Activated T-helper 17 cell treated with anti-CD3 and anti-CD28 coated beads, Interleukin-2, amount 50 U/mL, for 72 hours (primary cell): ENCODE measurements around the gene TNFAIP1. TPM values are rescaled to one million over a fixed set of nuclear protein-coding genes. Genes with fewer than 3 reads are reported as not detected.

Experiments
- ATAC-seq: fragments of 150-1000 bp; cut with Tn5 transposase; replicated peaks from 2 replicates; pipeline ENCODE4 v1.10.0; 2021; ENCODE audit warnings: mild to moderate bottlenecking, moderate library complexity
- H3K27ac Mint-ChIP-seq: one replicate; pipeline ENCODE4 v1.8.0; 2022; ENCODE audit warnings: mixed read lengths
- H3K27me3 Mint-ChIP-seq: one replicate; pipeline ENCODE4 v1.8.0; 2022; ENCODE audit warnings: mixed read lengths
- H3K36me3 Mint-ChIP-seq: one replicate; pipeline ENCODE4 v1.8.0; 2022; ENCODE audit warnings: low read depth, mild to moderate bottlenecking, mixed read lengths
- H3K4me1 Mint-ChIP-seq: one replicate; pipeline ENCODE4 v1.8.0; 2022; ENCODE audit warnings: mixed read lengths
- H3K4me3 Mint-ChIP-seq: one replicate; pipeline ENCODE4 v1.8.0; 2022; ENCODE audit warnings: mild to moderate bottlenecking, mixed read lengths
- H3K9me3 Mint-ChIP-seq: one replicate; pipeline ENCODE4 v1.8.0; 2022; ENCODE audit warnings: mixed read lengths
- total RNA-seq, 2 donors: library from RNA; stranded (reverse); gene quantifications; one replicate each; pipeline ENCODE4 v1.2.3, GENCODE V29; 2022

Gene TNFAIP1
- total RNA-seq, 2 donors from 2014 or later, result 24.9 to 30.0 TPM

DNA sequence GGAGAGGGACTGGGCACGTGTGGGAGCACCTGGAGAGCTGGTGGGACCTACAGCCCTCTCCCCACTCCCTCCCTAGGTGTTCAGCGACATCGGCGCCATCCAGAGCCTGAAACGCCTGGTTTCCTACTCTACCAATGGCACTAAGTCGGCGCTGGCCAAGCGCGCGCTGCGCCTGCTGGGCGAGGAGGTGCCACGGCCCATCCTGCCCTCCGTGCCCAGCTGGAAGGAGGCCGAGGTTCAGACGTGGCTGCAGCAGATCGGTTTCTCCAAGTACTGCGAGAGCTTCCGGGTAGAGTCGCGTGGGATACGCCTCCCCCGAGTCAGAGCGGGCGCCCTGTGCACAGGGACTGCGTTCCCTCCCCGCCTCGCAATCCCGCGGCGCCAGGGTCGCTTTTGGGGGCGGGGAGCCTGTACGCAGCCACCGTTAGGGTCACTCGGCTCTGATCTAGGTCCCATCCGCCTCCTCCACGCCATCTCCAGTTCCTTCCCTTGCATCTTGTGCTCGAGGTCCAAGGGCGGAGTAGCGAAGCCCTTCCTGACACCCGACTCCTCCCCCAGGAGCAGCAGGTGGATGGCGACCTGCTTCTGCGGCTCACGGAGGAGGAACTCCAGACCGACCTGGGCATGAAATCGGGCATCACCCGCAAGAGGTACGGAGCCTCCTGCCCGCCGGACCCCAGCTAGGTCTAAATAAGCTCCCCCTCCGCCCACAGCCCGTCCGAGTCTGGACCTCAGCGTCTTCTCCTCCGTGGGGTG lies 48.9 kb downstream of the TNFAIP1 start:
- H3K9me3 Mint-ChIP-seq, result no peaks in the 10 kb centered on the region
- H3K27me3 Mint-ChIP-seq, result no peaks in the 10 kb centered on the region
- peak overlapping the region; percentile 94 for H3K4me3 Mint-ChIP-seq

GRCh38 chr17:28385037-28385400 lies 49.5 kb downstream of the TNFAIP1 start:
- peak; percentile 48 for ATAC-seq
- Mint-ChIP-seq H3K9me3 (no peaks in the 10 kb centered on the region), H3K27ac (peak overlapping the region; percentile 69), H3K27me3 (no peaks in the 10 kb centered on the region), H3K36me3 (peaks cover 44% of the 10 kb centered on the region), H3K4me1 (peaks cover 23% of the 10 kb centered on the region), H3K4me3 (peak overlapping the region; percentile 94)

More for the DNA sequence above, 48.9 kb downstream of the TNFAIP1 start:
- Mint-ChIP-seq H3K27ac (peak overlapping the region; percentile 69), H3K4me1 (peaks cover 23% of the 10 kb centered on the region), H3K36me3 (peaks cover 38% of the 10 kb centered on the region)
- ATAC-seq, result peak; percentile 92

DNA sequence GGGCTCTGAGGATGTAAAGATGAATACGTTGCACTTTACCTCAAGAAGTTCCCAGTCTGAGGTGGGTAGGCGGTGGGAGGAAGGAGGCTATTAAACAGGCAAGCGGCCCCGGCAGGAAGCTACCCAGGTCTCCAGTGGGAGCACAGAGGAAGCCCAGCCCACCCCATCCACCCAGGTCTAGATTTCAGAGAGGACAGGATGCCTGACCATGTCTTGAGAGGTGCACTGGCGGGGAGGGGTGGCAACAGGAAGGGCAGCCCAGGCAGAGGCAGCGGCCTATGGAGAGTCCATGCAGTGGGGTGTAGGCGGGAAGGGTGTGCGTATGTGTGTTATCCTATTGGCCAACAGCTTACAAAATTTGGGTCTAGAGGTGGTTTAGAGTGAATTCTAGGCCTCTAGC lies 49.8 kb downstream of the TNFAIP1 start:
- peaks cover 48% of the 10 kb centered on the region for H3K36me3 Mint-ChIP-seq
- H3K27me3 Mint-ChIP-seq, result no peaks in the 10 kb centered on the region
- peak; percentile 61 for ATAC-seq
- H3K9me3 Mint-ChIP-seq, result no peaks in the 10 kb centered on the region
- peaks cover 19% of the 10 kb centered on the region for H3K4me1 Mint-ChIP-seq
- H3K27ac Mint-ChIP-seq, result peak overlapping the region; percentile 69
- peak overlapping the region; percentile 94 for H3K4me3 Mint-ChIP-seq

DNA sequence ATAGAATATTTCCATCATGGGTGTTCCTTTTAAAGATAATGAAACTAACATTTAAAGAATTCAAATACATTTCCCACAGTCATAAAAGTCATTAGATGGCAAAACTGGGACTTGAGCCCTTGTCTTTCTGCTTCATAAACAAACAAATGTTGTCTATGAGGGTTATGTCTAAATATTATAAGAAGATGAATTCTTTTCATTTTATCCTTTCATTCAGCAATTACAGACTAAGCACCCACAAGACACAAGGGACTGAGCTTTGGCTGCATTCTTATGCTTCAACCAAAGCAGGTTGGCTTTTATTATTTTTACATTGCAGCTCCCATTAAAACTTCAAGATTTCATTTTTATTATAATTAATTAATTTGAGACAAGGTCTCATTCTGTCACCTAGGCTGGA lies 50.8 kb downstream of the TNFAIP1 start:
- Mint-ChIP-seq H3K4me1 (peaks cover 17% of the 10 kb centered on the region), H3K36me3 (peaks cover 58% of the 10 kb centered on the region), H3K27ac (no peak overlapping the region), H3K4me3 (no peak overlapping the region), H3K27me3 (no peaks in the 10 kb centered on the region), H3K9me3 (no peaks in the 10 kb centered on the region)
- ATAC-seq, result no peak

DNA sequence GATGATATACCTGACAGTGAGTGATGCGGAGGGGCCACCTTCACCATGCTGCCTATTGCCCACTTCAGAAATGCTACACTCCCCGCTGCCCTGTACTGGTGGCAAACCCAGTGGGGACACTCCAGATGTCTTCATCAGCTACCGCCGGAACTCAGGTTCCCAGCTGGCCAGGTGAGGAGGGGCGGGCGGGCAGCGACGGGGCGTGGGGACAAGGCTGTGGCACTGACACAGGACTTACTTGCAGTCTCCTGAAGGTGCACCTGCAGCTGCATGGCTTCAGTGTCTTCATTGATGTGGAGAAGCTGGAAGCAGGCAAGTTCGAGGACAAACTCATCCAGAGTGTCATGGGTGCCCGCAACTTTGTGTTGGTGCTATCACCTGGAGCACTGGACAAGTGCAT lies 52.5 kb downstream of the TNFAIP1 start:
- Mint-ChIP-seq H3K9me3 (no peaks in the 10 kb centered on the region), H3K36me3 (peaks cover 57% of the 10 kb centered on the region), H3K4me1 (peaks cover 17% of the 10 kb centered on the region), H3K27me3 (no peaks in the 10 kb centered on the region), H3K4me3 (no peak overlapping the region), H3K27ac (no peak overlapping the region)
- no peak for ATAC-seq

DNA sequence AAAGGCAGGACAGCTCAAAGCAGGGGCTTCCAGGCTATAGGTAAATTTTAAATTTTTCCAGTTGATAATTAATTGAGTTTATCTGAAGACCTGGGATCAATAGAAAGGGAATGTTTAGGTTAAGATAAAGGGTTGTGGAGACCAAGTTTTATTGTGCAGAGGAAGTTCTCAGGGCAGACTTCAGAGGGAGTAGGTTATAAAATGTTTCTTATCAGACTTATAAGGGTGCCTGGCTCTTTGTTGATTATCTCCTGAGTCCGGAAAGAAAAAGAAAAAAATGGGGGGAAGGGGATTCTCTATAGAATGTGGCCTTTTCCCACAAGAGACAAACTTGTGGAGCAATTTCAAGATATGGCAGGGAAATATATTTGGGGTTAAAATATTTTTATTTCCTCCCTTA lies 54.6 kb downstream of the TNFAIP1 start:
- Mint-ChIP-seq H3K4me3 (no peak overlapping the region), H3K9me3 (no peaks in the 10 kb centered on the region), H3K27me3 (no peaks in the 10 kb centered on the region), H3K4me1 (peaks cover 9% of the 10 kb centered on the region), H3K27ac (peak overlapping the region; percentile 23), H3K36me3 (peaks cover 77% of the 10 kb centered on the region)
- ATAC-seq, result no peak

GRCh38 chr17:28390563-28390962 lies 55.0 kb downstream of the TNFAIP1 start:
- peaks cover 81% of the 10 kb centered on the region for H3K36me3 Mint-ChIP-seq
- H3K27me3 Mint-ChIP-seq, result no peaks in the 10 kb centered on the region
- H3K27ac Mint-ChIP-seq, result peak overlapping the region; percentile 23
- no peak overlapping the region for H3K4me3 Mint-ChIP-seq
- ATAC-seq, result no peak
- no peaks in the 10 kb centered on the region for H3K9me3 Mint-ChIP-seq
- H3K4me1 Mint-ChIP-seq, result peaks cover 5% of the 10 kb centered on the region

DNA sequence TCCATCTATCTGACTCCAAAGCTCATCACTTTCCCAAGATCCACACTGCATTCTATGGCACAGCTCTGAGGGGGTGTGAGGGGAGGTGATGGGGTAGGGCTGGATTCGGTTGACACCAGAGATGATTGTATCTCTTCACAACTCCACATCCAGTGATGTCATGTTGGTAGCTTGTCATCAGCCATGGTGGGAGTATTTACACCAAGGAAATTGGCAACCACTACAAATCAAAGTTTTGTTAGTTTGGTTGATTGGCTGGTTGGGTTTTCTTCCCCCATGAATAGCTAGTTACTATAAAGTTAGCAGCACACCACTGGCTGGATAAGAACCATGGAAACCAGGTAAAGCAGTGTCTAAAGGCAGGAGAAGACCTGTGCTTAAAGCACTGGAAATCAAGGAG lies 55.4 kb downstream of the TNFAIP1 start:
- no peak for ATAC-seq
- Mint-ChIP-seq H3K4me3 (no peak overlapping the region), H3K27me3 (no peaks in the 10 kb centered on the region), H3K4me1 (peaks cover 5% of the 10 kb centered on the region), H3K36me3 (peaks cover 86% of the 10 kb centered on the region), H3K9me3 (no peaks in the 10 kb centered on the region), H3K27ac (peak overlapping the region; percentile 23)

DNA sequence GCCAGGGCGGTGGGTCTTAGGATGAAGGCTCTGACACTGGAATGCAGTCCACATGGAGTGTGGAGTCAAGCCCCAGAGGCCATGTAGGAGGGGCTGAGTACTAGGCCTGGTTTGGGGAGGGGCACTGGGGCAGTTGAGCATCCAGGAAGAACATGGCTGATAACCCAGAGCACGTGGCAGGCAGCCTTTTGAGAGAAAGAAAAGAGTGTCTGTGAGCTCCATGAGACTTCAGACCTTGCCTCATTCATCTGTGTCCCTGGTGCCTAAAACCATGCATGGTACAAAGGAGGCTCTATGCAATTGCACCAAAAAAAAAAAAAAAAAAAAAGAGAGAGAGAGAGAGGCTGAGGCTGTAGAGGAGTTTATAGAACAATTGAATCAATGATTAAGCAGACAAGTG lies 55.8 kb downstream of the TNFAIP1 start:
- Mint-ChIP-seq H3K27ac (no peak overlapping the region), H3K4me1 (peaks cover 5% of the 10 kb centered on the region), H3K4me3 (no peak overlapping the region), H3K36me3 (peaks cover 87% of the 10 kb centered on the region), H3K9me3 (no peaks in the 10 kb centered on the region), H3K27me3 (no peaks in the 10 kb centered on the region)
- no peak for ATAC-seq

DNA sequence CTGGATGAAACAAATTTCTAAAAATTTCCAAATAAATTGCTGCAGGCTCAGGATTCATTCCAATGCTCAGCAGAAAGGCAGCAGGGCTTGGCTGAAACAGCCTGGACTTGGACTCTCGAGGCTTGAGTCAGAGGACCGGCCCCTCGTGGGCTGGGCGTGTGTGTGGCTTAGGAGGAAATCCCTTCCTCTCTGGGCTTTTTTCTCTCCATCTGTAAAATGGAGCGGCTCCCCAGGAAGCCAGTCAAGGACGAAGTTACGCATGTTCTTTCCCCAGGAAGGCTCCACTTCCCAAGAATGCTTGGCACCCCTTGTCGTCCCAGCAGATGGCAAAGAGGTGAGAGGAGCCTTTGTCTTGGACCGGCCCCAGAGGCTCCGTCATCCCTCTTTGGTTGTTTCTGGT lies 56.9 kb downstream of the TNFAIP1 start:
- no peak for ATAC-seq
- Mint-ChIP-seq H3K27ac (no peak overlapping the region), H3K4me1 (peaks cover 4% of the 10 kb centered on the region), H3K27me3 (no peaks in the 10 kb centered on the region), H3K4me3 (no peak overlapping the region), H3K9me3 (no peaks in the 10 kb centered on the region), H3K36me3 (peaks cover 82% of the 10 kb centered on the region)

DNA sequence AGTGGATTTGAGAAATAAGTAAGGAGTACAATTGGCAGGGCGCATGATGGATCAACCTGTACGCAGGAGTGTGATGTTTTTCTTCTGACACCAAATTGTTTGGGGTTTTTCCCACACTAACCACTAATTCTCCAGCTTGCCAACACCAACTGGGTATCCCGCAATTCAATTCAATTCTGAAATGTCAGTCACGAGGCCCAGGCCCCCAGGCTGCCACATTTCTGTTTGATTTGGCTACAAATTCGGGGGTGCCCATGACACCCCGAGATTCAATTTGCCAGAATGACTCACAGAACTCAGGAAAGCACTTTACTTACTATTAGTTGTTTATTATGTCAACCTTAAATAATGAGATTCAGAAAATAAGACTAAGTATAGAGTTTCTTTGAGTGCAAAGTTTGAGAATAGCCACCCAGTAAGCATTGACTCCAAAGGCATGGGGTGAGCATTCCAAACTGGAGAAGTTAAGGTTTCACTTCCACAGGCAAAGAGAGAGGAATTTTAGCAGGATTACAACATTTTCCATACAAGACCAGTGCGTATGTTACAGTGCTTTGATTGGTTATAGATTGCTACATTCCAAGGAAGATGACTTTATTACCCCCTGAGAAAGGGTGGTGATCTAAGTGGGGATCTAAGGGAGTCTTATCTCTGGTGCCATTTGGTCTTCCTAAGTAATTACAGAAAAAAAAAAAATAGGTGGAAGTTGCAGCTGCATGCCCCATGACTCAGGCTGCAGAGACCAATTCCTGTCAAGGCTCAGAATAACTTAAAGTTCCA lies 59.0 kb downstream of the TNFAIP1 start:
- no peaks in the 10 kb centered on the region for H3K4me1 Mint-ChIP-seq
- ATAC-seq, result no peak
- H3K36me3 Mint-ChIP-seq, result peaks cover 69% of the 10 kb centered on the region
- no peaks in the 10 kb centered on the region for H3K9me3 Mint-ChIP-seq
- no peak overlapping the region for H3K4me3 Mint-ChIP-seq
- no peaks in the 10 kb centered on the region for H3K27me3 Mint-ChIP-seq
- H3K27ac Mint-ChIP-seq, result no peak overlapping the region

DNA sequence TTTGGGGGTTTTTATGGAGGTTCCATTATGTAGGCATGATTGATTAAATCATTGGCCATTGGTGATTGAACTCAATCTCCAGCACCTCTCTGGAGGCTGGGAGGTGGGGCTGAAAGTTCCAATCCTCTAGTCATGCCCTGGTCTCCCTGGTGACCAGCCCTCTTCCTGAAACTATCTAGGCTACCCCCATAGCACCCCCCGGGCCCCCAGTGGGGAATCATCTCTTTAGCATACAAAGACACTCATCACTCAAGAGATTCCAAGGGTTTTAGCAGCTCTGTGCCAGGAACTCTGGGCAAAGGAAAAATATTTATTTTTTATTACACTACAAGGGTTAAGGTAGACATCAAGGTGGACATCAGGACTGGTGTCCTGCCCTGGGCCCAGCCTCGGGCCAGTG lies 59.9 kb downstream of the TNFAIP1 start:
- peak overlapping the region; percentile 43 for H3K27ac Mint-ChIP-seq
- H3K36me3 Mint-ChIP-seq, result peaks cover 60% of the 10 kb centered on the region
- H3K4me3 Mint-ChIP-seq, result no peak overlapping the region
- H3K9me3 Mint-ChIP-seq, result no peaks in the 10 kb centered on the region
- no peak for ATAC-seq
- no peaks in the 10 kb centered on the region for H3K27me3 Mint-ChIP-seq
- H3K4me1 Mint-ChIP-seq, result no peaks in the 10 kb centered on the region

DNA sequence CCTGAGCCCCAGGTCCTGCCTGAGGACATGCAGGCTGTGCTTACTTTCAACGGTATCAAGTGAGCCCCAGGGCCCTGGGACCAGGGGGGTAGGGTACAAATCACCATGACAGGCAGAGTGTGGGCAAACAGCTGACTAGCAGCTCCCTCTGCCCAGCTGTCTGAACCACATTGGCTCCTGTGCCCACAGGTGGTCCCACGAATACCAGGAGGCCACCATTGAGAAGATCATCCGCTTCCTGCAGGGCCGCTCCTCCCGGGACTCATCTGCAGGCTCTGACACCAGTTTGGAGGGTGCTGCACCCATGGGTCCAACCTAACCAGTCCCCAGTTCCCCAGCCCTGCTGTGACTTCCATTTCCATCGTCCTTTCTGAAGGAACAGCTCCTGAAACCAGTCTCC lies 60.4 kb downstream of the TNFAIP1 start:
- peak overlapping the region; percentile 43 for H3K27ac Mint-ChIP-seq

More for the DNA sequence above, 60.4 kb downstream of the TNFAIP1 start:
- H3K9me3 Mint-ChIP-seq, result no peaks in the 10 kb centered on the region
- H3K4me1 Mint-ChIP-seq, result no peaks in the 10 kb centered on the region
- no peak for ATAC-seq
- peaks cover 55% of the 10 kb centered on the region for H3K36me3 Mint-ChIP-seq
- no peaks in the 10 kb centered on the region for H3K27me3 Mint-ChIP-seq
- no peak overlapping the region for H3K4me3 Mint-ChIP-seq
